ENCODE results near the gene RAPGEF2.

Gene RAPGEF2

GRCh38 chr4:159103384-159103990, 608 bp downstream of the RAPGEF2 start (continued):
- TF ChIP-seq KLF9 (tag by site-specific recombination; IDR thresholded peaks at IDR 0.05; ENCODE audit: low read depth) (peak; percentile 31; the same call in 1 of the 2 replicates), ZFHX2 (tag by site-specific recombination; conservative IDR thresholded peaks at IDR 0.05) (no peak; the same call in 1 of the 2 replicates), ZNF266 (tag by site-specific recombination; IDR thresholded peaks at IDR 0.05; ENCODE audit: low read depth) (no peak), ZNF335 (tag by site-specific recombination; conservative IDR thresholded peaks at IDR 0.05) (no peak; the same call in 1 of the 2 replicates), ZBTB10 (tag by site-specific recombination; IDR thresholded peaks at IDR 0.05) (no peak), ZNF548 (tag by site-specific recombination; IDR thresholded peaks at IDR 0.05) (no peak), KLF1 (tag by site-specific recombination; IDR thresholded peaks at IDR 0.05) (no peak), ZNF610 (tag by site-specific recombination; IDR thresholded peaks at IDR 0.05; ENCODE audit: borderline replicate concordance) (no peak), ZNF558 (tag by site-specific recombination; IDR thresholded peaks at IDR 0.05) (no peak), PBX3 (CRISPR knock-in tag; IDR thresholded peaks at IDR 0.05) (no peak), ZNF239 (tag by site-specific recombination; IDR thresholded peaks at IDR 0.05) (no peak), KLF8 (tag by site-specific recombination; IDR thresholded peaks at IDR 0.05) (no peak), ZNF311 (tag by site-specific recombination; IDR thresholded peaks at IDR 0.05; ENCODE audit: borderline replicate concordance) (no peak), ZNF274 (IDR thresholded peaks at IDR 0.05; ENCODE audit: low read length) (no peak), ZNF274 (tag by site-specific recombination; IDR thresholded peaks at IDR 0.05; ENCODE audit: borderline replicate concordance) (no peak), MYNN (tag by site-specific recombination; IDR thresholded peaks at IDR 0.05; ENCODE audit: borderline replicate concordance) (no peak), ZNF423 (tag by site-specific recombination; IDR thresholded peaks at IDR 0.05) (no peak), ZNF530 (tag by site-specific recombination; IDR thresholded peaks at IDR 0.05; ENCODE audit: low read depth) (no peak), KLF10 (tag by site-specific recombination; IDR thresholded peaks at IDR 0.05) (no peak), ZNF426 (tag by site-specific recombination; IDR thresholded peaks at IDR 0.05) (no peak), ZNF473 (tag by site-specific recombination; IDR thresholded peaks at IDR 0.05) (no peak), ZNF658 (tag by site-specific recombination; IDR thresholded peaks at IDR 0.05) (no peak), FEZF1 (tag by site-specific recombination; IDR thresholded peaks at IDR 0.05) (no peak), HIC1 (tag by site-specific recombination; IDR thresholded peaks at IDR 0.05) (no peak), ZNF501 (tag by site-specific recombination; IDR thresholded peaks at IDR 0.05) (no peak), SP3 (tag by site-specific recombination; IDR thresholded peaks at IDR 0.05) (peak; percentile 15; the same call in 1 of the 2 replicates), ZBTB26 (tag by site-specific recombination; optimal IDR thresholded peaks at IDR 0.05) (peak; percentile 45), ZBTB44 (tag by site-specific recombination; IDR thresholded peaks at IDR 0.05) (no peak), ZNF184 (tag by site-specific recombination; IDR thresholded peaks at IDR 0.05) (no peak), ZNF121 (tag by site-specific recombination; IDR thresholded peaks at IDR 0.05) (no peak), WT1 (tag by site-specific recombination; IDR thresholded peaks at IDR 0.05) (peak; percentile 26), ZSCAN18 (tag by site-specific recombination; IDR thresholded peaks at IDR 0.05) (no peak)

All from HEK293 (cell line).